ENCODE measurements around the gene OR4N5. TPM values are rescaled to one million over a fixed set of nuclear protein-coding genes. Genes with fewer than 3 reads are reported as not detected.

The OR4N5 gene
- total and polyA plus RNA-seq, 4 donors, result not detected

GRCh38 chr14:20116748-20117147 is 21.9 kb upstream of the OR4N5 start:
- WGBS, result 46% methylated on average over 1 of the region's 1 CpG

More at GRCh38 chr14:20116748-20117147, 21.9 kb upstream of the OR4N5 start:
- no peak for DNase-seq (ENCODE audit: low spot score)
- H3K4me3 ChIP-seq (ENCODE audit: low read depth in 1 of 3, low read length in 3 of 3), result no peak overlapping the region
- no peaks in the 10 kb centered on the region for H3K27me3 ChIP-seq (ENCODE audit: control insufficient read depth in 4 of 4, insufficient read depth in 4 of 4, low read length in 3 of 4)
- no peak overlapping the region for H3K9ac ChIP-seq (ENCODE audit: low read depth in 1 of 2, low read length in 2 of 2)
- H3K4me1 ChIP-seq (ENCODE audit: control insufficient read depth in 4 of 4, insufficient read depth in 4 of 4, low read length in 3 of 4), result no peaks in the 10 kb centered on the region
- no peak for TF ChIP-seq MAX (IDR thresholded peaks at IDR 0.05)
- TF ChIP-seq RXRA (IDR thresholded peaks at IDR 0.05), result no peak
- no peak for TF ChIP-seq REST (IDR thresholded peaks at IDR 0.05)
- TF ChIP-seq EGR1 (IDR thresholded peaks at IDR 0.05; ENCODE audit: low read depth in 2 of 2), result no peak
- no peak for TF ChIP-seq RAD21 (IDR thresholded peaks at IDR 0.05)
- TF ChIP-seq ATF3 (IDR thresholded peaks at IDR 0.05), result no peak
- TF ChIP-seq ZBTB33 (IDR thresholded peaks at IDR 0.05), result no peak
- no peak for TF ChIP-seq CTCF (IDR thresholded peaks at IDR 0.05; ENCODE audit: low read depth, low read length, missing input control)
- no peak for TF ChIP-seq FOXA2 (IDR thresholded peaks at IDR 0.05)
- no peak for TF ChIP-seq GABPA (IDR thresholded peaks at IDR 0.05 in 1 of 2, conservative IDR thresholded peaks at IDR 0.05 in 1 of 2)
- TF ChIP-seq HNF4G (IDR thresholded peaks at IDR 0.05), result no peak
- no peak for TF ChIP-seq NR2F2 (IDR thresholded peaks at IDR 0.05)
- no peak for TF ChIP-seq HNF4A (conservative IDR thresholded peaks at IDR 0.05)
- no peak for TF ChIP-seq FOXA1 (IDR thresholded peaks at IDR 0.05)
- no peak for TF ChIP-seq YY1 (IDR thresholded peaks at IDR 0.05)
- no peak for TF ChIP-seq SP1 (IDR thresholded peaks at IDR 0.05)
- no peak for TF ChIP-seq JUND (IDR thresholded peaks at IDR 0.05)
- no peak for TF ChIP-seq TAF1 (conservative IDR thresholded peaks at IDR 0.05)
- H3K9me3 ChIP-seq (ENCODE audit: control insufficient read depth in 4 of 4, low read length in 3 of 4), result peaks cover 3 to 5% (median 4%) of the 10 kb centered on the region in 4 donors
- no peak overlapping the region for H3K27ac ChIP-seq (ENCODE audit: low read depth in 1 of 2, low read length in 2 of 2)
- no peaks in the 10 kb centered on the region for H3K36me3 ChIP-seq (ENCODE audit: control insufficient read depth in 4 of 4, insufficient read depth in 3 of 4, low read depth in 1 of 4, low read length in 3 of 4)

Data from liver (tissue), 9 donors.